Measurements from ENCODE around the gene MACROD2. TPM values are rescaled to one million over a fixed set of nuclear protein-coding genes. Genes with fewer than 3 reads are reported as not detected.

The MACROD2 gene
- total and polyA plus RNA-seq, 7 donors, result 0.20 to 4.8 (median 0.87) TPM

DNA sequence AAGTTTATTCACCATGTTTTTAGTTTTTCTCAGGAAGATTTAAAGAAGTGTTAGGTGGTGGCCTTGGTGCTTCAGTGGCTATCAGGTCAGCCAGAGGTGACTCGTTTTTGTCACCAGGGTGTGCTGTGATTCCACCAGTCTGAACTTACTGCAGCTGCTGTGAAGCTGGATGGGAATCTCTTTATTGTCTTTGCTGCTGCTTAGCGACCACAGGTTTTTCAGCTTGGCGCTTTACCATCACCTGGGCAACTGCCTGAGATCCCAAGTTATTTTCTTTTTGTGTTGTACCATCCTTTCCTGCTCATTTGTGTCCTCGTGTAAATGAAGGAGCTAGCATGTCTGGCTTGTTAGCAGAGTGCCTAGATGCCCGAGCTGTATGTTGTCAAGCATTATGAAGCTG lies 146.9 kb downstream of the MACROD2 start:
- Histone ChIP-seq H3K4me3 (no peak overlapping the region), H3K27ac (no peak overlapping the region), H3K36me3 (ENCODE audit: insufficient read depth in 1 of 2, low read depth in 1 of 2) (no peaks in the 10 kb centered on the region), H3K4me1 (no peaks in the 10 kb centered on the region), H3K9me3 (no peaks in the 10 kb centered on the region), H3K27me3 (ENCODE audit: insufficient read depth in 3 of 3, low read length in 2 of 3) (no peaks in the 10 kb centered on the region)
- TF ChIP-seq, protein P1, sequence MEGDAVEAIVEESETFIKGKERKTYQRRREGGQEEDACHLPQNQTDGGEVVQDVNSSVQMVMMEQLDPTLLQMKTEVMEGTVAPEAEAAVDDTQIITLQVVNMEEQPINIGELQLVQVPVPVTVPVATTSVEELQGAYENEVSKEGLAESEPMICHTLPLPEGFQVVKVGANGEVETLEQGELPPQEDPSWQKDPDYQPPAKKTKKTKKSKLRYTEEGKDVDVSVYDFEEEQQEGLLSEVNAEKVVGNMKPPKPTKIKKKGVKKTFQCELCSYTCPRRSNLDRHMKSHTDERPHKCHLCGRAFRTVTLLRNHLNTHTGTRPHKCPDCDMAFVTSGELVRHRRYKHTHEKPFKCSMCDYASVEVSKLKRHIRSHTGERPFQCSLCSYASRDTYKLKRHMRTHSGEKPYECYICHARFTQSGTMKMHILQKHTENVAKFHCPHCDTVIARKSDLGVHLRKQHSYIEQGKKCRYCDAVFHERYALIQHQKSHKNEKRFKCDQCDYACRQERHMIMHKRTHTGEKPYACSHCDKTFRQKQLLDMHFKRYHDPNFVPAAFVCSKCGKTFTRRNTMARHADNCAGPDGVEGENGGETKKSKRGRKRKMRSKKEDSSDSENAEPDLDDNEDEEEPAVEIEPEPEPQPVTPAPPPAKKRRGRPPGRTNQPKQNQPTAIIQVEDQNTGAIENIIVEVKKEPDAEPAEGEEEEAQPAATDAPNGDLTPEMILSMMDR (IDR thresholded peaks at IDR 0.05), result peak; percentile 48
- WGBS, 3 donors, result 19 to 21% (median 21%) methylated on average over 5 of the region's 5 CpGs
- DNase-seq (no peak), ATAC-seq (peak; percentile 44 to 77 (median 67))
- intact Hi-C loops (cut with DNase I), result no loop called here

DNA sequence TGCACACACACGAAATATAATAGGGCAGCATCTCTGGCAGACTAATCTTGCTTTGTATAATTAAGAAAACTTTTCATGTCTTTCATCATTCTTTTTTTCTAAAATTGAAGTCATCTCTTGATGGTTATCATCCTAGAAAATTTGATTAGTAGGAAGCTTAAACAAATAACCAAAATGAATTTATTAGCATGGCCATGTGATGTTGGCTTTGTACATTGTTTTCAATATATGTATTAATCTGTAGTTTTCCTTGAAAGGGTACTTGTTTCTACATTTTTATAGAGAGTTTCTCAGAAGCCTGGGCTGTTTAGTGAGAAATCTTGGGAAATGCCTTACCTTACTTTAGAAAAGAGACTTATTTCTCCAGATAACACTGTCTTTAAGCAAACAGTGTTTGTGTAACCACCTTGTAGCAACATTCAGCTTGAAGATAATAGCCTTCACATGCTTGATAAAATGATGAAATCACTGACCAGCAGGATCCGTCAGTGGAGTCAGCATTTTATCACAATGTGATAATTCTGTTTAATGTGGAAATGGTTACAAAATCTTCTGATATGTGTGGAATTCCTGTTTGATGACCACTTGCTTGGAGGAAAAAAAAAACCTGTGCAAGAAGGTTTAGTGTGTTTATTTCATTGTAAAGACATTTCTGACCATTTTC lies 147.8 kb downstream of the MACROD2 start:
- Histone ChIP-seq H3K27ac (no peak overlapping the region), H3K4me3 (no peak overlapping the region), H3K27me3 (ENCODE audit: insufficient read depth in 3 of 3, low read length in 2 of 3) (no peaks in the 10 kb centered on the region), H3K36me3 (ENCODE audit: insufficient read depth in 1 of 2, low read depth in 1 of 2) (no peaks in the 10 kb centered on the region), H3K9me3 (no peaks in the 10 kb centered on the region), H3K4me1 (no peaks in the 10 kb centered on the region)
- DNase-seq (no peak), ATAC-seq (no peak)
- intact Hi-C loops (cut with DNase I), result no loop called here
- TF ChIP-seq, protein P1 (IDR thresholded peaks at IDR 0.05), result no peak
- 52 to 62% (median 57%) methylated on average over 2 of the region's 2 CpGs for WGBS, 3 donors

DNA sequence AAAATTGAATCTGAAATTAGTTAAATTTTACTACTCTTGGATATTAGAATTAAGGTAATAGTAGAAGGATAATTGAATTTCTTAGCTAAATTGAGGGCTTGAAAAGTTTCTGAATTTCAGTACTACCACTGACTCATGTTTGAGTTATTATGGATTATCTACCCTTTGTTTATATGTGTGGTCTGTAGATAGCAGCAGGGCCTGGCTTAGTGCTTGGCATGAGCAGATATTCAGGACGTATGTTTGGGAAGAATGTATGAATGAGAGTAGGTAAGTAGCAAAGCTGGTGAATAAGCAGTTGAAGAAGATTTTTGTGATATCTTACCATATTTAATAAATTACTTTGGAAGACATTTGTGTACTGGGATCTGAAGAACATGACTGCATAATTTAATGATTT lies 152.7 kb downstream of the MACROD2 start:
- TF ChIP-seq, protein P1 (IDR thresholded peaks at IDR 0.05), result no peak
- no peaks in the 10 kb centered on the region for H3K27me3 ChIP-seq (ENCODE audit: insufficient read depth in 3 of 3, low read length in 2 of 3)
- no peak overlapping the region for H3K4me3 ChIP-seq
- no peaks in the 10 kb centered on the region for H3K36me3 ChIP-seq (ENCODE audit: insufficient read depth in 1 of 2, low read depth in 1 of 2)
- DNase-seq (no peak), ATAC-seq (no peak)
- WGBS, 3 donors, result 70 to 73% (median 70%) methylated on average over 1 of the region's 1 CpG
- H3K4me1 ChIP-seq, result no peaks in the 10 kb centered on the region
- no peaks in the 10 kb centered on the region for H3K9me3 ChIP-seq
- intact Hi-C loops (cut with DNase I), result no loop called here
- no peak overlapping the region for H3K27ac ChIP-seq

DNA sequence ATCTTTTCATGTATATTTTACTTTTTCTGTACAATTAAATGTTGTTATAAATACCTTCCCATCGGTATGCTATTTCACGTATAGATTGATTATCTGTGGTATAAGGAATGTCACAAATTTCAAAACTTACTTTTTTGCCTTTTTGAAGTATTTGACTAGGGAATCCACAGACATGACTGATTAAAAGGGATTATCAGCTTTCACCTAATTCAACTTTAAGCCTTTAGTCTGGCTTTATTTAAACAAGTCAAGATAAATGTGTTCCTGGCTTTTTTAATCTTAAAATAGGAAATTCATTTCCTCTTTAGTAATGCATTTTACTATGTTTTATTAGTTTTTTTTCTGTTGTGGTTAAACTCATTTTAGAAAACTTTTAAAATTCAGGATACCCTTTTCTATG lies 160.0 kb downstream of the MACROD2 start:
- H3K4me3 ChIP-seq, result no peak overlapping the region
- H3K9me3 ChIP-seq, result peaks cover under 1% of the 10 kb centered on the region
- H3K36me3 ChIP-seq (ENCODE audit: insufficient read depth in 1 of 2, low read depth in 1 of 2), result no peaks in the 10 kb centered on the region
- no peaks in the 10 kb centered on the region for H3K4me1 ChIP-seq
- H3K27me3 ChIP-seq (ENCODE audit: insufficient read depth in 3 of 3, low read length in 2 of 3), result no peaks in the 10 kb centered on the region
- H3K27ac ChIP-seq, result no peak overlapping the region
- ATAC-seq (no peak), DNase-seq (no peak)
- intact Hi-C loops (cut with DNase I), result no loop called here
- TF ChIP-seq, protein P1 (IDR thresholded peaks at IDR 0.05), result no peak
- 83 to 87% (median 86%) methylated on average over 2 of the region's 2 CpGs for WGBS, 3 donors

DNA sequence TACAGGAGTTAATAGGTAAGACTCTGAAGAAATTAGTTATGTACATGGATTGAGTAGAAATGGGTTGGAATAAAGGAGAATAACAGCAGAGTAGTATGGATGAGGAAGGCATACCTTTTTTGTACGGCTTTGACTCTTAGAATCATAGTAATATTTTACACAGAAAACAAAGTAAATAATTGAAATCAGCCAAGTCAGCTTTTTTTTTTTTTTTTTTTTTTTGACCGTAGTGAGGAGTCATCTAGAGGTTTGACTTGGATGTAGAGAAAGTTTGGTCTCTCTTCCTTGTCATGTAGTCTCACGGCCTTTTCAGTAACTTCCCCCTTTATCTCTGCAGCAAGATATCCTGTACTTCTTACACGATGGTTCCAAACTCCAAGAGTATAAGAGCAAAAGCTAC lies 183.2 kb downstream of the MACROD2 start:
- Histone ChIP-seq H3K9me3 (peaks cover 4% of the 10 kb centered on the region), H3K27me3 (ENCODE audit: insufficient read depth in 3 of 3, low read length in 2 of 3) (no peaks in the 10 kb centered on the region), H3K27ac (no peak overlapping the region), H3K4me3 (no peak overlapping the region), H3K4me1 (no peaks in the 10 kb centered on the region), H3K36me3 (ENCODE audit: insufficient read depth in 1 of 2, low read depth in 1 of 2) (no peaks in the 10 kb centered on the region)
- DNase-seq (no peak), ATAC-seq (no peak)
- TF ChIP-seq, protein P1 (IDR thresholded peaks at IDR 0.05), result no peak
- intact Hi-C loops (cut with DNase I), result no loop called here
- 89 to 93% (median 89%) methylated on average over 4 of the region's 4 CpGs for WGBS, 3 donors

Data from psoas muscle (tissue), 8 donors.